ENCODE measurements around the gene SCRN2.

DNA sequence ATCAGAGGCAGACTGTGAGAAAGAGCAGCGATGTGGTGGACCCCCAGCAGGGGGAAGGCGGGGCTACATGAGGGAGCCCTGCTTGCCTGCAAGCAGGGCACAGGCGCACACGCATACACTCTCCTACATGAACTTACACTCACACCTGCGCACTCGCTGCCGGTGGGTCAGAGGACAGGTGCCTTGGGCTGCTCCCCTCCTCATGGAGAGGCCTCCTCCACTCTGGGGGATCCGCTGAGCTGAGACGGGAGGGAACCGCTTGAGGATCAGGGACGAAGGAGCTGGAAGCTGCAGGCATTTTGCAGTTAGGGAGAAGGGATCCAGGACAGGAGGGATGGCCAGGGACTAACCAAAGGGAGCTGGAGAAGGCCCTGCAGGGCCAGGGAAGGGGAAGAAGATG, 33.7 kb downstream of the SCRN2 start:
- TF ChIP-seq, protein P1, sequence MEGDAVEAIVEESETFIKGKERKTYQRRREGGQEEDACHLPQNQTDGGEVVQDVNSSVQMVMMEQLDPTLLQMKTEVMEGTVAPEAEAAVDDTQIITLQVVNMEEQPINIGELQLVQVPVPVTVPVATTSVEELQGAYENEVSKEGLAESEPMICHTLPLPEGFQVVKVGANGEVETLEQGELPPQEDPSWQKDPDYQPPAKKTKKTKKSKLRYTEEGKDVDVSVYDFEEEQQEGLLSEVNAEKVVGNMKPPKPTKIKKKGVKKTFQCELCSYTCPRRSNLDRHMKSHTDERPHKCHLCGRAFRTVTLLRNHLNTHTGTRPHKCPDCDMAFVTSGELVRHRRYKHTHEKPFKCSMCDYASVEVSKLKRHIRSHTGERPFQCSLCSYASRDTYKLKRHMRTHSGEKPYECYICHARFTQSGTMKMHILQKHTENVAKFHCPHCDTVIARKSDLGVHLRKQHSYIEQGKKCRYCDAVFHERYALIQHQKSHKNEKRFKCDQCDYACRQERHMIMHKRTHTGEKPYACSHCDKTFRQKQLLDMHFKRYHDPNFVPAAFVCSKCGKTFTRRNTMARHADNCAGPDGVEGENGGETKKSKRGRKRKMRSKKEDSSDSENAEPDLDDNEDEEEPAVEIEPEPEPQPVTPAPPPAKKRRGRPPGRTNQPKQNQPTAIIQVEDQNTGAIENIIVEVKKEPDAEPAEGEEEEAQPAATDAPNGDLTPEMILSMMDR (IDR thresholded peaks at IDR 0.05), result no peak
- TF ChIP-seq POLR2A (IDR thresholded peaks at IDR 0.05), result no peak
- TF ChIP-seq EP300 (IDR thresholded peaks at IDR 0.05), result no peak
- TF ChIP-seq POLR2AphosphoS5 (IDR thresholded peaks at IDR 0.05), result no peak
